KG1 (cell line): ENCODE measurements around the gene CST1.
"Not testable (repeated sequence)": the region's sequence is repeated elsewhere in the genome, so short reads cannot be mapped to it uniquely, and the experiment has no call there.

Source experiments
- DNase-seq: peaks from one replicate; lab custom pipeline; 2025; lab: John Stamatoyannopoulos, UW

Gene CST1

DNA sequence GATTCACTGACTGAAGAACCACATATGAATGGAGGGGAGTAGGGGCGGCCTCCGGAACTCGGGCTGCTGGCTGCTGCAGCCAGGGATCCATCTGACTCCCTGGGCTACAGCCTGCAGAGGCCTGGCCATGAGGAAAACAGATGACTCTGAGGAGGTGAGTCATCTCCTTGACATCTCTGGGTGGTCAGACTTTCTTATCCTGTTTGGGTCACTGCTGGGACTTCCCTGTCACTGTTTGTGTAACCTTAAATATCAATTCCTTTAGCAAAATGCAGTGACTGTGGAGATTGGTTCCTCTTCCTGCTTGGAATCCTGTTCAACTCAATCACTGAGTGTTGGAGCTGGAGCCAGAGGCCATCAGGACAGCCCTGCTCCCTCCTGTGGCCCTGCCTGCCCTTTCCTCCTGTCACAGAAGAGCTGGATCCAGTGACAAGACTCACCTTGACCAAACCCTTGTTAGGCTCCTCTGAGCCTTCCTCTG, 4.4 kb upstream of the CST1 start:
- DNase-seq = not testable (repeated sequence)

DNA sequence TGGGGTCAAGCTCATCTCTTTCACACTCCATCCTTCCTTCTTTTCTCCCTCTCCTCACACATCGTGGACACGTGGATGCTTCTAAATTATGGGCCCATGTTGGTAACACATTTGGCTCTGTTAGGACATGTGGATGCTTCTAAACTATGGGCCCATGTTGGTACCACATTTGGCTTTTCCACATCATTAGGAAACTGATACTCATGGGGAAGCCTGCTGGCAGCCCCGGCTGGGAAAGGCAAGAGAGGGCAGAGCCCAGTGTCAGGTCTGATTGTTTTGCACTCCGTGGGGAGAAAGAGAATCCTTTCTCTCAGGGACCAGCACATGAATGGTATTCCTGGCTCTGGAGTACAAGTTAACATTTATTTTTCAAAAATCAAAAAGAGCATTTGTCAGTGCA, 4.0 kb upstream of the CST1 start:
- no peak for DNase-seq

DNA sequence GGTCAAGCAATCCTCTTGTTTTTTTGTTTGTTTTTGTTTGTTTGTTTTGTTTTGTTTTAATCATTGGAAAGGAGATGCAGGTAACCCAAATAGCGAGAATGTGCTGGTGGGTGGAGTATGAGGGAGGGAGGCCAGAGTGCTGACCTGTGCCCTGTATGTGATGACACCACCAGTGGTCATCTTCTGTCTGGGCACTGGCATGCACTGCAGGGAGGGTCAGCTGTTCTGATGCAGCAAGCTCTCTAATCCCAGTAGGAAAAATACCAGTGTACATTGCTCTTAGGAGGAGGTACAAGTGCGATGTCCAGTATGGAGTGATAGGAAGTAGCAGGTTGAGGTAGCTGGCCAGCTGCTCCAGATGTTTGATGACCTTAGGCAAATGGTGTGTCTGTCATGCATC, 2.9 kb upstream of the CST1 start:
- no peak for DNase-seq

DNA sequence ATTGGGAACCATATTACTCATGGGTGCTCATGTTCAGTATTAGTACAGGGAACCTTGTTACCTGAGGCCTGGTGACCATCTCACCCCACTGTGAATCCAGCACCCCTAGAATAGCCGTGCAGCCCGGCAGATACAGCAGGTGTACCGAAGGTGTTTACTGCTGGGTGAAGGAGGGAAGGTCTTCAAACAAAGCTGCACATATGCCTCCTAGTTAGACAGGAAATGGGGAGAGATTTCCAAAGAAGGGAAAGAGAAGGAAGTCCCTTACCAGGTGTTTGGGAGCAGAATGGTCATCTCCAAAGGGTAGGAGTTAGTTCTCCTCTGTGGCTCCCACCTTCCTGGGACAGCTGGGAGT, 2.4 kb upstream of the CST1 start:
- DNase-seq = no peak

DNA sequence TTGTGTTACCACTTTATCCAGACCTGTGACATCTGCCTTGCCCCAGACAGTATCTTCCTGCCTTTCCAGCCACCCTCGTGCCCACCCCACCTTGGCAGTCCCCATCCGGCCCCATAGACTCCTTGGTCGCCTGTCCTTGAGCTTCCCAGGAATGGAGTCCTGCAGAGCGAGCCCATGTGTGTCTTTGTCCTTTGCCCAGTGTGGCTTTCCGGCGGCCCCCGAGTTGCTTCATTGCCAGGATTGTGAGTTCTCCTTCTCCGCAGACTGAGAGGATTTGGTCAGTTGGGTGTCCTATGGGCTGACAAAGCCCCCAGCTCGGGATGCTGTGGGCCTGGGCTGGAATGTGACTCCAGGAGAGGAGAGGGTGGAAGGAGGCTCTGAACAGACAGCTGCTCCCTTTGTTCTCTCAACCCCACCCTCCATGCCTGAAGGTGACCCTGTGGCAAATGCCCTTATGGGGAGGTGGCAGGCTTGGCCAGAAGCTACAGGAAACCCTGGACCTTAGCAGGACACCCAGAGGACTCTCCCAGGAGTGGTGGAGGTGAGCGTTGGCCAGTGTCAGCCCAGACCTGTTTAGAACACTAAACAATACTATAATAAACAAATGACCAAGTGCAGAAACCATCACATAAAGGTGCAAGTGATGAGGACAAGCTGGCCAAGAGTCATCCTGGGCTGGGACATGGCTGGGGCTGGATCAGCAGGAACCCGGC, 1.9 kb upstream of the CST1 start:
- no peak for DNase-seq

DNA sequence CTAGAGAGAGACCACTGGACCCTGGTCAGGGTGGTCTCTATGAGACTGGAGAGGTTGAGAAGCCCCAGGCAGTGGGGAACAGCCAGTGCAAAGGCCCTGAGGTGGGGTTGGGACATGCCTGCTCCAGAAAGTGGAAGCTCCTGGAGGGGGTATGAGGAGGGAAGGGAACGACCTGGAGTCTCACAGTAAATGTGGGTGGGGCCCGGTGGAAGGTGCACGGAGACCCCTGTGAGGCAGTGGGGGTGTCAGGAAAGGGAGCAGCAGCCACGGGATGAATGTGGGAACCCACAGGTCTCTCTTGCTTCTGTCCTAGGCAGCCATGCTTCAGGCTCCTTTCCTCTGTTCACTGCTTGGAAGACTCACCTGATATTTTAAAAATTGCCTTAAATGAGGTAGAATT, 1.3 kb upstream of the CST1 start:
- DNase-seq = no peak

DNA sequence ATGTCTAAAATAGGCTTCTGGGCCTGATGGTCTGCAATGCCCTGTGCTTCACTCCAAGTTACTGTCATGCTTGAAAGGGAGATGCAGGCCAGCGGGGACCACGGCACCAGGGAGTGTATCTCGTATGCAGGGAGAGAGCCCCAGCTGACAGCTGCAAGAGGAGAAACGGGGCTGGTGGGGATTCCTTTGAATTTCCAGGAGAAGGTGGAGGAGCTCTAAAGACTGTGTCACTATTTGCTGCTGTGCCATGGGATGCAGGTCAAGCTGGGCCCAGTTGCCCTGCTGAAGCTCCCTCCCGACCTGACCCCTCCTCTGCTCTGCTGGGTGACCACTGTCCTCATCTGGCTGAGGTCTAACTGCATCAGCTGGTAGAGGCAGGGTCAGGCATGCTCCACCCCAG, 989 bp downstream of the CST1 start:
- DNase-seq = no peak

DNA sequence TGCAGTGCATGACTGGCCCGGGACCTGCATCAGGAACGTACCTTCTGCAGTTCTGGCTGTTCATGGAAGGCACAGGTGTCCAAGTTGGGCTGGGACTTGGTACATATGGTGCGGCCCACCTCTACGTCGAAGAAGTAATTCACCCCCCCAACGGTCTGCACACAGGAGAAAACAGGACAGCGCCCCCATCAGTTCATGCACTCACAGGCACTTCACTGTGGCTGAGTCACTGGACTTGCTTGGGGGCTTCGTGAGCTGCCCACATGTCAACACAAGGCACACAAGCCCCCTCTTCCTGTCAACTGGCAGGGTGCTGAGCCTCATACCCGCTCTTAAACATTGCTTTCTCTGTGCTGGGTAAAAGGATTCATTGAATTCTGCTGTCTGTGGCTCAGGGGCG, 1.8 kb downstream of the CST1 start:
- not testable (repeated sequence) for DNase-seq

DNA sequence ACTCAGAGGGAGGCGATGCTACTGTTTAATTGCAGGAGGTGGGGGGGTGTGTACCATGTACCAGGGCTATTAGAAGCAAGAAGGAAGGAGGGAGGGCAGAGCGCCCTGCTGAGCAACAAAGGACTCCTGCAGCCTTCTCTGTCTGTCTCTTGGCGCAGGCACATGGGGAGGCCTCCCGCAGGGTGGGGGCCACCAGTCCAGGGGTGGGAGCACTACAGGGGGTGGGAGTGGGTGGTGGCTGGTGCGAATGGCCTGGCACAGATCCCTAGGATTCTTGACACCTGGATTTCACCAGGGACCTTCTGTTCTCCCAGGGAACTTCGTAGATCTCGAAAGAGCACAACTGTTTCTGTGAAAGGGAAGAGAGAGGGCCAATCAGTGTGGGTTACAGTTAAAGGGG, 3.2 kb downstream of the CST1 start:
- not testable (repeated sequence) for DNase-seq

DNA sequence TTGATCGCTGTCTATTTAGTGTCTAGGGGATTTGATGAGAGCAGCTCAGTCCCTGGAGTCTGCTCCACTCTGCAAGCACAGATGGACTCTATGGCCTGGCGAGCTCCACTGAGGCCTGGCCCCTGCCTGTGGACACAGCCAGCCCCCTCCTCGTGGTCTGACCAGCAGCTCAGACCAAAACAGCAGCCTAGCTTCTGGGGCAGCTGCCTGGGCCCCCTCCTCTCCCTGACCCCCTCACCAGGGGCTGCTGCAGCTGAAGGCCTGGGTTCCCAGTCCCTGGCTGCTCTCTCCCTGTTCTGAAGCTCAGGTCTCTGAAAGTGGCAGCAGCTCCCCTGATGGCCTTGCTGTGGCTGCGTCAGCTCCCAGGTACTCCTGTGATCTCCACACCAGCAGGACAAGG, 3.6 kb downstream of the CST1 start:
- DNase-seq = not testable (repeated sequence)

DNA sequence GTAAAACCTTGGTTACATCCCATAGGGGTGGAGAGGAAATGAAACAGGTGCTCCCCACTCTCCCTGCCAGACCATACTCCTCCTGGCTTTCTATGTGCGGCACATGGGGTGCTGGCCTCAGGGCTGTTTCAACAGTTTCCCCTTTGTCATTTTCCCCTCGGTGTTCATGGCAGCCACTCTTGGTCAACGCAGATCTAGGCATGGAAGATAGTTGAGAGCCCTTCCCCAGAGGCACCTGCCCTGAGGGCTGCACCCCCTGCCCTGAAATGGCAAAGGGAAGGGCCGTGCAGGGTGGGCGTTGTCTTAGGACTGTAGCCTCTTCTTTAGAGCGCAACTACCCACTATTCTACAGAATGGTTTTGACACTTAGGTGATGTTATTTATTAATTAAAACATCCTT, 4.4 kb downstream of the CST1 start:
- DNase-seq = no peak

DNA sequence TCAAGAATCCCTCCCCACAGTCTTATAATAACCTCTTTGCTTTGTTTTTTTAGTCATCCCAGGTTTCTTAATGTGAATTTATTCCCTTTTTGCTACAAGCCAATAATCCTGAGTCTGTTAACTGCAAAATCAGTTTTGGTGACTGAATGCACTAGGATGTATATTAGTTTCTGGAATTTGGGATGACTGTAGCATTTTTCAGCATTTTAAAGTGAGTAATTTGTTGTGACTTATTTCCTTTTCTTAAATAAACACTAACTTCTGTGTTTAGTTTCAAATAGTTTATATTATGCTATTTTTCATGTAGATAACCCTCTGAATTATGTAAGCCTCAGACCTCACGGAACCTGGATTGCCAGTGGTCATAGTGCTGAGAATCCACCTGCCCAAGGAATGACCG, 5.5 kb downstream of the CST1 start:
- DNase-seq = no peak

DNA sequence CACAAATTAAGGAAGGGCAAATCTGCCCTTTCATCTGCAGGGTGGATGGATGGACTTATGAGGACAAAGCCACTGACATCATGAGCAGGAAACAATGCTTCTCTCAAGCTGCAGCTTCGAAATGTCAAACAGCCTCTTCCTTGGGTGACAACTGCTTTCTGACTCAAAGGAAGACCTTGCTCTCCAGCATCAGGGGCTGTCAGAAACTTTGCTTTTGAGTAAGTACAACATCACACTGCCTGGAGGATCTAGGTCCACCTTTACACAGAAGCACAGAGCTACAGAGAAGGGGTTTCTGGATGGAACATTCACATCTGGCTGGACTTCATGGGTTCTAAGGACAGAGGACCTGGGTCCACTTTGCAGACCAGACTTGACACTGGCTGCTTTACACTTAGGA, 5.9 kb downstream of the CST1 start:
- no peak for DNase-seq

DNA sequence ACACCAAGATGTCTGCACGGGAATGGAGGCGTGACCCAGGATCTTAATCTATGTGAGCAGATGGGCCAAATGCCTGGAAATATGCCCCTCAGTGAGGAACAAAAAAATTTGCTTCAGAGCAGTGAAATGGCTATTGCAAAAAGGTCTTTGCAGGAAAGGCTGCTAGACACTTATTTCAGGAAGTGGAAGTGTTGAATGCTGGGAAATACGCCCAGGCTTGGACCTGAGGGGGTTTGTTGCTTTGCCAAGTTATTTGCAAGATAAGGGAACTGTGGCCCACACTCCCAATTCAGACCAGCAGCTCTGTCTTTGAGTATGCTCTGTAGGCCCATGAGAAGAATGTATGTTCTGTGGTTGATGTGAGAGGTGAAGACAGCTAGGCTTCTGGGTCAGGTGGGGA, 15.3 kb downstream of the CST1 start:
- DNase-seq = not testable (repeated sequence)

DNA sequence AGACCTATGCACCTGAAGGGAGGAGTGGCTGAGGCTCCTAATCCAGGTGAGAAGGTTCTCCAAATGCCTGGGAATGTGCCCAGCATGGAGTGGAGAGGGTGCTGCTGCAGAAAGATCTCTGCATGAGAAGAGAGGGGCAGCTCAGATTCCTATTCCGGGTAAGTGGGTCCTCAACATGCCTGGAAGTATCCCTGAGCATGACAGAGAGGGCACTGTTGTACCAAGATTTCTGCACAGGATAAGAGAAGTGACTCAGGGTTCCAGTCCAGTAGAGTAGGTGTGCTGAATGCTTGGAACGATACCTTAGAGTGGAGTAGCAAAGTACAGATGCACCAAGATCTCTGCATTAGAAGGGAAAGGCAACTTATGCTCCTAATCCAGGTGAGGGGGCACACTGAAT, 15.8 kb downstream of the CST1 start:
- DNase-seq = not testable (repeated sequence)

DNA sequence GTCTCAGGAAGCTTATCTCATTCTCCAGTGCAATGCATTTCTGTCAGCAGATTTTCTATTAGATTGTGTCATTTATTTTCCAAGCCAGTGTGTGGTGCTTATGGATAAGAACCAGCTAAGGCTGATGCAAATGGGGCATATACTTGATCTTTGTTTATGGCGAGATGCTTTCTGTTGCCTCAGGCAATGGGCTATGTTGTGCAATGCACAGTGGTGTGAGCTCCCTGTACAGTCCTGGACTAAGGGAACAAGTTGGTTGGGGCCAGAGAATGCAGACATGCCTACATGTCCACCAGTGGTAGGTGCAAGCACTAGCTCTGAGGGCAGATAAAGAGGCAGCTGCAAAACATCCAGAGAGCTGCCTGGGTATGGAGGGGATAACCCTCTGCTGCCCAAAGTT, 16.3 kb downstream of the CST1 start:
- not testable (repeated sequence) for DNase-seq

DNA sequence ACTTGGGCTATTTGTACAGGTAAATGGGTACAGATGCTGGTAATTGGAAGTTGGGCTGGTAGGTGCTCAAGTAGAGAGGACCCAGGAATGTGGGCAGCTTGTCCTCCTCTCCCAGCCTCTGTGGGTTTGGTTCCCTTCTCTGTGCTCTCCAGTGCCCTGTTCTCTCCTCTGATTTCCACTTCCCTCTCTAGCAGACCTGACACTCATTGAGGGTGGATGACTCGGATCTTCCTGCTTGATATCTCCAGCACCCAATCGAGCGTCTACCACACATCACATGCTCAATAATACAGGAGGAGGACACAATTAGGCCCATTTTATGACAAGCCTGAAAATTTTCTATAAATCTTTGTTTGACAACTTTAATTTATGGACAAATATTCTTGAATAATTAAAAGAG, 23.7 kb downstream of the CST1 start:
- DNase-seq = no peak

DNA sequence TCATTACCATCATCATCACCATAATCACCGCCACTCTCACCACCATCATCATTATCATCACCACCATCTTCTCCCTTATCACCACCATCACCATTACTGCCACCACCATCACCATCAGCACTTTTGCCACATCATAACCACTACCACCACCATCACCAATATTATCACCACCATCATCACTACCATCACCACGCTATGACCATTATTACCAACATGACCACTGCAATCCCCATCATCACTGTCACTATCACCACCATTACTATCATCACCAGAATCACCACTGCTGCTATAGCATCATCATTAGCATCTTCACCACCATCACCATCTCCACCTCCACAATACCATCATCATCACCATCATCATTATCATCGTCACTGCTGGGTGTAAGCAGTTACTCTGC, 25.6 kb downstream of the CST1 start:
- no peak for DNase-seq

DNA sequence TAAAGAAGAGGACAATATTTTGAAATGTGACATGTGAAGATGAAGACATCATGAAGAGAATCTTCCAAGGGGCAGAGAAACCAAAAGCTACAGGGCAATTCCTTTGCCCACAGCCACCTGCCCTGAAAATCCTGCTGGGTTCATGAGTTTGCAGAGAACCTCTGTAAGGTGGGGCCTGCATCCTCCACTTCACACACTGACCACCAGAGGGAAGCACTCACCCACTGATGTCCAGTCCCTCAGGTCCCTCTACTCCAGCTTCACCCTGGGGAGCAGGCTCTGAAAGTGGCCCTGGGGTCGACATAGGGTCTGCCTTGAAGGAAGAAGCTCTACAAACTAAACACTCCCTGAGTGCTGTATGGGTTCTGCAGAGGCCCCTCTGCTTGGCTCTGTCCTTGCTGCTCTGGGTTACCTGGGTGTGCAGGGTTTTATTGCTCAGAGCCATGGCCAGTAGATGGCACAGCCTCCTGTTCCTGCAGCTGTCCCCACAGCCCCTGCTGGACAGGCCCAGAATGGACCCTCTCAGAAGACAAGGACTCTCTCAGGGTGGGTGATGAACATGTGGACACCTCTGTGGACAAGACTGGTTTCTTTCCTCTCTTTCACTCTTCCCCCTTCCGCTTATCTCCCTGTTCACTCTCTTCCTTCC, 27.0 kb downstream of the CST1 start:
- not testable (repeated sequence) for DNase-seq

DNA sequence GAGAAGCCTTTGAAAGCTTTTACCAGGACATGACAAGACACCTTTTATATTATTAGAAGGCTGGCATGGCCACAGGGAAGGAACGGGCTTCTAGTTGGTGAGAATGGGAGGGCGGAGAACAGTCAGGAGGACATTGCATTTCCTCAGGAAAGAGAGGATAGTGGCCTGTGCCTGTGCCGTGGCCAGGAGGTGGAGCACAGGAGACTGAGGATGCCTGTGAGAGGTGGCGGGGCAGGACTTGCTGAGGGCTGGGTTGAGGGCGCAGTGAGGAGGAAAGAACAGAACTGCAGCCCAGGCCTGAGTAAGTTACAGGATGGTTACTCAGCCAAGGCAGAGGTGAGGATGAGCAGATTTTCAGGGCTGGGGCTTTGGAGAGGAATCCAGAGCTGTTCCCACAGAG, 27.9 kb downstream of the CST1 start:
- not testable (repeated sequence) for DNase-seq

DNA sequence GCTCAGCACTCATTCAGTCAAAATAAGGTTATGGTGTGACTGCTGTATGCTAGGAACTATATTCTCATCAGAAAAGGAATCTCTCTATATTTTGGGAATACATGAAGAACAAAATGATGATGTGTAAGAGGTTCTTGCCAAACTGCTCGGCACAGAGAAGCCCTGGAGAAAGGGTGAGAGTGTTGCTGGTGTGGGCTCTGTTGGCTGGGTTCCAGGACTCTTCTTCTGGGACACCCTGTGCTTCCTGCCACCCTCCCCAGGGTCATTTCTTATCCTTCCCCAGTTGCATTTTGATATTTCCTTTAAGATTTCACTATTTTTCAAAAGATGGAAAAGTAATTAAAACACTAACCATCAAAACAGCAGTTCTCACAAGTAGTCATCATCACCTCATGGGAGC, 28.8 kb downstream of the CST1 start:
- no peak for DNase-seq

DNA sequence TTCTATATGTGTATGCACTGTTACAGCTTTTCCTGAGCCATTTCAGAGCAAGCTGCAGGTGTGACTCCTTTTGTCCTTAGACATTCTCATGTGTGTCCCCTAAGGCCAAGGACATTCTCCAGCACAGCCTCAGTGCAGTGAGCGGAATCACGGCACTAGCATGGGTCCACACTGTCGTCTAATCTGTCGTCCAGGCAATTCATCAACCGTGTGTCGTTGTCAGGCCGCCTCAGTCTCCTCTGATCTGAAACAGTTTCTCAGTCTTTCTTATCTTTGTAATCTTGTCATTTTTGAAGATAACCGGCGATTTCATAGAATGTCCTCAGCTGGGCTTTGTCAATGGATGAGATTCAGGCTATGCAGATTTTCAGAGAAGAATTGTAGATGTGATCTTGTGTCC, 31.4 kb downstream of the CST1 start:
- not testable (repeated sequence) for DNase-seq

DNA sequence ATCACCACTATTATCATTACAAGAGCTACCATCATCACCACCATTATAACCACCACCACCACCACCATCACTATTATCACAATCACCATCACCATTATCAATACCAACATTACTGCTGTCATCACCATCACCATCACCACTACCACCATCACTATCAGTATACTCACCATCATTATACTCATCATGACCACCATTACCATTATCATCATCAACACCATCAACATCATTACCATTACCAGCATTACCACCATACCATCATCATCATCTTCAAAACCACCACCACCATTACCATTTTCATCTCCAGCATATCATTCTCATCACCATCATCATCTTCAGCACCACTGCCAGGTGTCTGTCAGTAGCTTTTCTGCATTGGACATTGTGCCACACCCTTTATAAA, 39.0 kb downstream of the CST1 start:
- DNase-seq = not testable (repeated sequence)

DNA sequence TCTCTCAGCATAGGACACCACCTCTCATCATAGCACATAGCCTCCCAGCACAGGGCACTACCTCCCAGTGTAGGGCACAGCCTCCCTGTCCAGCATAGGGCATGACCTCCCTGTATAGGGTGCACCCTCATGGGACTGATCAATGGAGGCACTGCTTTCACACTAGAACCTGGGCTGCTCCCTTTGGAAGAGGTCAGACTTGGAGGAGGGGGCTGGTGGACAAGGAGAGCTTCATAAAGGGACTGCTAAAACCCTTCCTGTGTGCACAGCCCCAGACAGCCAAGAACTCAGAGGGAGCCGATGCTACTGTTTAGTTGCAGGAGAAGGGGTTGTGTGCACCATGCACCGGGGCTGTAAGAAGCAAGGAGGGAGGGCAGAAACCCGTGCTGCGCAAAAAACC, 40.0 kb downstream of the CST1 start:
- no peak for DNase-seq
